ENCODE measurements around the gene ZNF646.
"Not testable (repeated sequence)": the region's sequence is repeated elsewhere in the genome, so short reads cannot be mapped to it uniquely, and the experiment has no call there.

Gene ZNF646

GRCh38 chr16:31084584-31085302 lies 10.5 kb downstream of the ZNF646 start:
- no peak for DNase-seq

DNA sequence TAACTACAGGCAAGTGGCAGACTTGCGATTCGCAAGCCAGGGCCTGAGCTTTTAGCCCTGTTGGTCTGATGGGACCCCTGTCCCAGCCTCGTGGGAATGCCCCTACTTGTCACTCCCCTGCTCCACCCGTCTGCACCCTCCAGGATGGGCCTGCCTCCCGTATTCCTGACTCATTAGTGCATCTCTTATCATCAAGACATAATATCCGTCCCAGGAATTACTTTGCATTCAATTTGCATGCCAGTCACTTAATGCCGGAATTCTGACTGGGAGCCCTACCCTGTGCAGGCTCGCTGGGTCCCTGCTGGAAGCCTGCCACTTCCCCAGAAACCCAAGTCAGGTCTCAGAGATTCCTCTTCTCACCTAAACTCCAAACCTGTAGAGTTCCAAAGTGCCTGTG lies 11.2 kb downstream of the ZNF646 start:
- DNase-seq, result no peak

DNA sequence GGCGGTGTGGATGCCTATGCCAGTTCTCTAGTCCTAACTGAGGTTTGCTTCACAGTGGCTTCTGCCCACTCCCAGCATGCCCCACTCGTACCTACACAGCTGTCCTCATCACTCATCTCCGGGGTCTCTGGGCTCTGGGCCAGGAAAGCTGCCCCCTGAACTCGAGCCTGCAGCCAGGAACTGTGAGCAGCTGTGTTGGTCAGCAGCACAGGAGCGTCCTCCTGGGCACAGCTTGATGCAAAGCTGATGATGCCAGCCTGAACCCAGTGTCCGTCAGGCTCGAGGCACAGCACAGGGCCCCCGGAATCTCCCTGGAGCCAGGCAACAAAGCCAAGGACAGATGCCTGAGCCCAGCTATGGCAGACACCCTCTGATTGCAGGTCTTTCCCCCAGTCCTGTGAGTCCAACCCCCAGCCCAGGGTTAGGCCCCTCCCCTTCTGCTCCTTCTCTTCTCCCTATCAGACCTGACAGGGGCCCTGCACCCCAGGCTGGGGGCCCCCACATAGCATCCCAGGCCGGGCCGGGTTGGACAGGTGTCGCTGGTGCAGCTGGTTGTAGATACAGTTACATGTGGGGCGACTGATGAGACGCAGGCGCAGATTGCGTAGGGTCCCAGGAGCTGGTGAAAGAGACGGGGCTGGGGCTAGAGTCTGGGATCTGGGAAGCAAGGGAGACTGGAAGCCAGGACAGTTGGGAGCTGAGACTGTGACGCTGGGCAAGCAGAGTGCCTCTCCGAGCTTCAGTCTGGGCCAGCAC lies 11.8 kb downstream of the ZNF646 start:
- no peak for DNase-seq

DNA sequence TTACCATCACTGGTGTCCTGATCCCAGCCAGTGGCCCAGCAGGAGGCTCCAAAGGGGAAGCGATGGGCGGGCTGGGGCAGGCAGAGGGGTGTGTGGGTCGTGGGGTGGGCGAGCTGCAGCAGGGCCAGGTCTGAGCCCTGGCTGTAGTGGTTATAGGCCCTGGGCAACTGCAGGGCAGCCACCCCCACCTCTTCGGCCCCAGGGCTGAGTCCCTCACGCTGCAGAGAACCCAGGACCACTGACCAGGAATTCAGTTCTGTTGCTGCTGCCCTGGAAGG lies 12.3 kb downstream of the ZNF646 start:
- DNase-seq, result no peak

DNA sequence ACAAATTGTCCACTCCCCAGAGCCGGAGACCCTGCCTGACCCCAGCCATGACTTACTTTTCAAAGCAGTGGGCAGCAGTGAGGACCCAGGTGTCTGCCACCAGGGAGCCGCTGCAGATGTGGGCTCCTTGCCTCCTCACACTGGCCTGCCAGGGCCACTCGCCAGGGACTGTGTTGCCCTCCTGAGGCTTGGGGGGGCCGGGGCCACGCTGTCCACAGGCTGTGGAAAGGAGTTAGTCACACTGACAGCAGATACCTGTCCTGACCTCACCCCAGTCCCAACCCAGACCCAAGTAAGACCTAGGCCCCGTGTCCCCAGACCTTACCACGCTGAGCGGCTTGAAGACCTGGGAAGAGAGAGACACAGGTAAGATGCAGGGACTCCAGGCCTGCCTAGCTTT lies 13.3 kb downstream of the ZNF646 start:
- no peak for DNase-seq

DNA sequence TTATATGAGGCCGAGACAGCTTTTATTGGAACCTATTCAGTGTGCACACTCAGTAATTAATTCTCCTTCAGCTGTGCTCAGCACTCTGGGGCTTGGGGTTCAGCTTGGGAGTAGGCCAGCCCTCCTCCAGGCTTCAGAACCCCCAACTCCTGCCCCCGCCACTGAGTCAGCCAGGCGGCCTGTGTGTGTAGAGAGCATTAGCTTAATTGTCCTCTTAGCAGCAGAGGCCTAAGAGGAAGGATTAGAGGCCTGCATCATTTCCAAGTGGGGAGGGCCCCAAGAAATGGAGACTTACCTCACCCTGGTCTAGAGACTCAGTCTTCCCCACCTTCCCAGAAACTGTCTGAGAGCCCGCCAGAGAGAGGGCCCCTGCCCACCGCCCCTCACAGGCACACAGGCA lies 13.7 kb downstream of the ZNF646 start:
- no peak for DNase-seq

GRCh38 chr16:31088459-31089183 lies 14.4 kb downstream of the ZNF646 start, which contains the start of gene PRSS53:
TSS of gene PRSS53 (minus strand) at chr16:31088943. CDS start at chr16:31088809, 134 bp downstream.
- no peak for DNase-seq

DNA sequence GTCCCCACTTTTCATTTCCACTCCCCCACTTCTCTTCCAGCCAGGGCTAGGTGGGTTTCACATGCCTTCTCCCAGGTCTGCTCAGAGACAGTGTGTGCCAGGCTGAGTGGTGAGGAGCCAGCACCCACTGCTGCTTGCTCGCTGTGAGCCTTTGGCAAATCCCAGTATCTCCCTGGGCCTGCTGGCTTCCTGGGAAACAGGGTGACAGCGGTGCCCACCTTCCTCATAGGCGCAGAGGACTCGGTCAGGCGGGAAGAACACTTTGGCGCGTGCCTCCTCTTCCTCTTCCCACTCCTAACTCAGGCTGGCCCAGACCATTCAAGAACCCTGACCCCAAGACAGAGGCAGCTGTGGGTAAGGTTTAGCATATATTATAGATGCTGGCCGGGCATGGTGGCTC lies 15.0 kb downstream of the ZNF646 start:
- DNase-seq, result no peak

GRCh38 chr16:31090540-31090939 lies 16.3 kb downstream of the ZNF646 start:
- no peak for DNase-seq

DNA sequence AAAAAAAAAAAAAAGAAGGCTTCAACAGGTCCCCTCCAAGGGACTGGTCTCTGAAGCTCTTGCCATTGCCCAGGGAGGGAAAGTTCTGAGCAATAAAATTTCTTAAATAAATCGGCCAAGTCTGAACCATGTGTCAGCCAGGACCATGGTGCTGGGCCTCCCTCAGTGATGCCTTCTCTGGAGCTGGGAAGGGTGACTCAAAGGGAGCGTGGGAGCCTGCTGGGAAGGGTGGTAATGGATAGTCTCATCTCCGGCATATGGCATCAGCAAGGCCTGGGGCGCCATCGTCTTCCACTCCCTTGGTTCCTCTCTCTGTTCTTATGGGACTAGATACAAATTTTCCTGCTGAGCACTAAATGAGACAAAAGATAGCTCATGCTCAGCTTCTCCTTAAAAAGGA lies 18.1 kb downstream of the ZNF646 start:
- no peak for DNase-seq

DNA sequence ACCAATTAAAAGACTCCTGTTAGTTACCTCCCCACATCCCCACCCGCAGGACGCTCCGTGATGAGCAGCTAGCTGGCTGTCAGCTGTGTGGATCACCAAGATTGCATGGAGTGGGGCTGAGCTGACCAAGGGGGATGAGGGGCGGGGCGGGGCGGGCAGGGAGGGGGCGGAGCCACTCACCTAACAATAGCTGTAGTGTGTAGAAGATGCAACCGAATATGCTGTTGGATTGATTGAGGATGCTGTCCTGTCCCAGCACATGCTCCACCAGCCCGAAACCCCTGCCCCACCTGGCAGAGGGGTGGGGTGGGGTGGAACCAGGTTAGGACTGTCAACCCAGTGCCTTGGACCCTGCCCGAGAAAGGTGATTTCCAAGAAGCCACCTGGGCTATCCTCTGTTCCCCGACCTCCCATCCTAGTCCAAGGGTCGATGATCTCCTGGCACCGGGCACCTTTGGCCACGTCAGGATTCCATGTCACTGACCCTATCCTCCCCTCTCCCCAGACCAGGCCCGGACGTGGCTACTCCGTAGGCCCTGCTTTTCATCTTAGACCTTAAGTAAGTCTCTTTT lies 19.0 kb downstream of the ZNF646 start:
- DNase-seq, result no peak

DNA sequence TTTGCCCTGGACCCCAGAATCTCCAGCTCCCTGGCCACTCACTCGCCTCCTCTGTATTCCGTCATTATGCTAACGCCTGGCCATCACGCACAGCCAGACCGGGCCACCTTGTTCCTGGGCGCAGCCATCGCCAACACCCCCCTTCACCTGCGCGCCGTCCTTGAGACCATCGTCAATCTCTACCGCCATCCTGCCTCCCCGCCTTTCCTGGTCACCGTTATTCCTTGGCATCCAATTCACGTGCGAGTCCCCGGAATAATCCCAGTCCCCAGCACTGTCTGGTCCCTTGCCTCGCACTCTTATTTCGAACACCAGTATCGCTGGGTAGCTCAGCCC lies 19.8 kb downstream of the ZNF646 start:
- DNase-seq, result no peak

GRCh38 chr16:31094424-31095120 lies 20.4 kb downstream of the ZNF646 start, which contains the start of gene VKORC1:
TSS of gene VKORC1 (minus strand) at chr16:31094797. CDS start at chr16:31094729, 68 bp downstream.
- peak; percentile 92 for DNase-seq

DNA sequence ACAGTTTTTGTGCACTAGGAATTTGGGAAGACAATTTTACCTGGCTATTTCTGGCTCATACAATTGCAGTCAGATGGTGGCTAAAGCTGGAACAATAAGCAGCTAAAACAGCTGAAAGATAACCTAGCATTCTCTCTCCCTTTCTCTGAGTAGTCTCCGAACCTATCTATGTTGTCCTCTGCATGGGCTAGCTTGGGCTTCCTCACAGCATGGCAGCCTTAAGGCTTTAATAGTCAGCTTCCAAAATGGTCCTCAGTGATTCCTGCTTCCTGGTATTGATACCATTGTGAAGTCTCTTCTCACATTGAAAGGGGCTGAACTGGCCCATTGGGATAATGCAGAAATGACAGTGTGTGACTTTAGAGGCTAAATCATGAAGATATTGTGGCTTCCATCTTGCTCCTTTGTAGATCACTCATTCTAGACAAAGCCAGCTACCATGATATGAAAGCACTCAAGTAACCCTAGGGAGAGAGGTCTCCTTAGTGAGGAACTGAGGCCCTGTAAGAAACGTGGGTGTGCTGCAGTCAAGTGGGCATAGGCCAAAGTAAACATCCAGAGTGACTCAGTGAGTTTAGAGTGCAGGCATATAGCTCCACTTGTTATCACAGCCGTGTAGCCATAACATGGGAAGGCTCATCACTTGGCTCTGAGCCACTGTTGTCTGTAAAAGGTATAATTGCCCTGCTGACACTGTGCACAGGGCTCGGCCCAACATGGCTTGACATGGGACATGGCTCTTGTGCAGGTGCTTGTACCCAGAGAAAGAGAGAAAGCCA lies 25.8 kb downstream of the ZNF646 start:
- DNase-seq, result no peak

- DNase-seq, result not testable (repeated sequence)
Observed at GRCh38 chr16:31100876-31101641, 26.8 kb downstream of the ZNF646 start.

GRCh38 chr16:31105677-31106213 lies 31.5 kb downstream of the ZNF646 start:
- DNase-seq, result peak; percentile 85

DNA sequence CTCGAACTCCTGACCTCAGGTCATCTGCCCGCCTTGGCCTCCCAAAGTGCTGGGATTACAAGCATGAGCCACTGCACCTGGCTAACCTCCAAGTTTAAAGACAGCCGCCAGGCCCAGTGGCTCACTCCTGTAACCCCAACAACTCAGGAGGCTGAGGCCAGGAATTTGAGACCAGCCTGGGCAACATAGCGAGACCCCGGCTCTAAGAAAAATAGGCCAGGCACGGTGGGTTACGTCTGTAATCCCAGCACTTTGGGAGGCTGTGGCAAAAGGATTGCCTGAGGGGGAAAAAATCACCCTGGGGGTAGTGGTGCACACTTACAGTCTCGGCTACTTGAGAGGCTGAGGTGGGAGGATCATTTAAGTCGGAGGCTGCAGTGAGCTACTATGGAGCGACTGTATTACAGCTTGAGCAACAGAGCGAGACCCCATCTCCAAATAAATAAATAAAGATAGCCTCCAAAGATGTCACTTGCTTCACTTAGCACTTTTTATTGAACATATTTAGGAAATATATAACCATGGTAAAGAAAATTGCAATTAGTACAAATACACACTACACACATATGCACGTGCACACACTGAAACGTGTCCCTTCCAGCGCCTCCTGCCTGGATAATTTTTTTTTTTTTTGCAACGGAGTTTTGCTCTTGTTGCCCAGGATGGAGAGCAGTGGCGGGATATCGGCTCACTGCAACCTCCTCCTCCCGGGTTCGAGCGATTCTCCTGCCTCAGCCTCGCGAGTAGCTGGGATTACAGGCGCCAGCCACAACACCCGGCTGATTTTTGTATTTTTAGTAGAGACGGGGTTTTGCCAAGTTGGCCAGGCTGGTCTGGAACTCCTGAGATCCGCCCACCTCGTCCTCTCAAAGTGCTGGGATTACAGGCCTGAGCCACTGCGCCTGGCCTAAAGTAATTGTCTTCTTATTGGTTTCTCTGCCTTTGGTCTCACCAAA lies 32.6 kb downstream of the ZNF646 start:
- no peak for DNase-seq

DNA sequence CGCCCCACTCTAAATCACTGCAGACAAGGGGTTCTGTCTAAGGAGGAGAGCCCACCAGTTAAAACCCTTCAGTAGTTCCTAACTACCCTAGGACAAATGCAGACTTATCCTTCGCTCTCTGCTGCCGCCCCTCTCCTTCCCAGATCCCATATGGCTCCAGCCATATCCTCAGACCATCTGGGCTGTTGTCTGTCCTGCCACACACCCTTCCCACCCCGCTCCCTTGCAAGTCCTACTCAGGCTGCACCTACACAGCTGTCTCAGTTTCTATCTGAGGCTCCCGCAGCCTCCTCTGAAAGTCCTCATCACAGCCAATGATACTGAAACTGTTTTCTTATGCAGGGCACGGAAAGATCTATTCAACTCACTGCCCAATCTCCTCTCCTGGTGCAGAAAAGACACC lies 33.2 kb downstream of the ZNF646 start:
- DNase-seq, result no peak

GRCh38 chr16:31108035-31108793 lies 34.0 kb downstream of the ZNF646 start, which contains the start of gene BCKDK:
TSS of gene BCKDK (plus strand) at chr16:31108386. CDS start at chr16:31109224, 838 bp downstream.
- peak; percentile 65 for DNase-seq
